Stimulated activated CD4-positive, alpha-beta T cell treated with anti-CD3 and anti-CD28 coated beads, Interleukin-2, amount 100 ng/mL, for 24 hours (primary cell): ENCODE data around the gene CELA2B.
"Not testable (repeated sequence)": the region's sequence is repeated elsewhere in the genome, so short reads cannot be mapped to it uniquely, and the experiment has no call there.

ENCODE experiments used
- DNase-seq, 2 donors: peaks; one replicate each; pipeline ENCODE4 v3.0.0-alpha.2; 2020

Gene CELA2B

GRCh38 chr1:15445390-15446122 lies 30.3 kb upstream of the CELA2B start:
- DNase-seq = no peak

- no peak for DNase-seq
Observed at GRCh38 chr1:15446212-15446611, 29.7 kb upstream of the CELA2B start.

GRCh38 chr1:15448877-15449462 lies 26.9 kb upstream of the CELA2B start:
- DNase-seq = no peak

- no peak for DNase-seq
Observed at GRCh38 chr1:15449567-15449966, 26.3 kb upstream of the CELA2B start.

- DNase-seq = no peak
Observed at GRCh38 chr1:15451014-15451722, 24.7 kb upstream of the CELA2B start.

GRCh38 chr1:15452216-15452615 lies 23.7 kb upstream of the CELA2B start:
- DNase-seq = no peak

GRCh38 chr1:15452866-15453571 lies 22.9 kb upstream of the CELA2B start:
- no peak for DNase-seq

GRCh38 chr1:15453734-15454133 lies 22.2 kb upstream of the CELA2B start:
- DNase-seq = no peak

- no peak for DNase-seq
Observed at GRCh38 chr1:15454256-15454655, 21.6 kb upstream of the CELA2B start.

GRCh38 chr1:15455522-15455921 lies 20.4 kb upstream of the CELA2B start:
- no peak for DNase-seq

- no peak for DNase-seq
Observed at GRCh38 chr1:15456313-15456954, 19.5 kb upstream of the CELA2B start, which contains the start of gene CELA2A. TSS of gene CELA2A (plus strand) at chr1:15456732. CDS start at chr1:15456754, 22 bp downstream.

- DNase-seq = no peak
Observed at GRCh38 chr1:15457585-15457984, 18.3 kb upstream of the CELA2B start.

- not testable (repeated sequence) for DNase-seq
Observed at GRCh38 chr1:15458388-15458787, 17.5 kb upstream of the CELA2B start.

- no peak for DNase-seq
Observed at GRCh38 chr1:15459771-15460707, 15.9 kb upstream of the CELA2B start.

- no peak for DNase-seq
Observed at GRCh38 chr1:15460708-15461095, 15.2 kb upstream of the CELA2B start.

- DNase-seq = not testable (repeated sequence)
Observed at GRCh38 chr1:15463064-15463800, 12.7 kb upstream of the CELA2B start.

GRCh38 chr1:15463926-15464322 lies 12.0 kb upstream of the CELA2B start:
- DNase-seq = not testable (repeated sequence)

GRCh38 chr1:15465674-15466073 lies 10.2 kb upstream of the CELA2B start:
- no peak for DNase-seq

GRCh38 chr1:15466955-15467625 lies 8.8 kb upstream of the CELA2B start:
- not testable (repeated sequence) for DNase-seq

- DNase-seq = no peak
Observed at GRCh38 chr1:15468145-15468544, 7.8 kb upstream of the CELA2B start.
